Measurements from ENCODE around the gene HOXD11.

HOXD11 gene

DNA sequence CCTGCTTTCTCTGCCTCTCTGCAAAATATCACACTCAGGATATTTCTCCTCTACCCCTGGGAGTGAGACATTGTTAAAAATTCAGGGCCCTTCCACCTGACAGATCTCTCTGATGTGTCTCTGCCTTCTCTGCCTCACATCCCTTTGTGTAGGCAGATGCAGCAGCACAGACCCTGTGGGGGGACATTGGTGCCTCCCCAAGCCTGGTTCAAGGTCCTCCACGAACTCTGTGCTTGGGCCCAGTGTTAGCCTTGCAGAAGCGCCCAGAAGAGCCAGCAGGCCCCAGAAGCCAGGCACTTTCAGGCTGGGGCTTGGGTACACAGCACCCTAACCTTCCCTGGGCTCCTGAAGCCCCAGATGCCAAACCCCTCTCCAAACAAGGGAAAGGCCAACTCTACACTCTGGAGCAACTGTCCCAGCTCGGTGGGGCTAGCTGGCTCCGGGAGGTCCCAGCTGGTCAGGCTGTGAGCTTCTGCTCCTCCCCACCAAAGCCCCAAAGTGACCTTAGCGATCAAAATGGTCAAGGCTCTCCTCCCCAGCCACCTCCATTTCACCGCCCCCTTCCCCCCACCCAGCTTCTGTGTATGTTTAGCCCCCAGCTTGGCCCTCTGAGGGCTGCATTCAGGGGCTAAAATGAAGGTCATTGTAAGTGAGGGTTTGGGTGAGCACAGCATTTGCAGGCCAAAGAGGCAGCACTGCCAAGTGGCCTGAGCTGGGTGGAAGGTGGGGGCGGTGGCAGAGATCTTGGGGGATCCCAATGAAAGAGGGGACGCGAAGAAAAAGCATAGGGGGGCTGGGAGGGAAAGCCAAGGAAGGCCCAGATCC is 18.1 kb downstream of the HOXD11 start:
- TF ChIP-seq, protein P1, sequence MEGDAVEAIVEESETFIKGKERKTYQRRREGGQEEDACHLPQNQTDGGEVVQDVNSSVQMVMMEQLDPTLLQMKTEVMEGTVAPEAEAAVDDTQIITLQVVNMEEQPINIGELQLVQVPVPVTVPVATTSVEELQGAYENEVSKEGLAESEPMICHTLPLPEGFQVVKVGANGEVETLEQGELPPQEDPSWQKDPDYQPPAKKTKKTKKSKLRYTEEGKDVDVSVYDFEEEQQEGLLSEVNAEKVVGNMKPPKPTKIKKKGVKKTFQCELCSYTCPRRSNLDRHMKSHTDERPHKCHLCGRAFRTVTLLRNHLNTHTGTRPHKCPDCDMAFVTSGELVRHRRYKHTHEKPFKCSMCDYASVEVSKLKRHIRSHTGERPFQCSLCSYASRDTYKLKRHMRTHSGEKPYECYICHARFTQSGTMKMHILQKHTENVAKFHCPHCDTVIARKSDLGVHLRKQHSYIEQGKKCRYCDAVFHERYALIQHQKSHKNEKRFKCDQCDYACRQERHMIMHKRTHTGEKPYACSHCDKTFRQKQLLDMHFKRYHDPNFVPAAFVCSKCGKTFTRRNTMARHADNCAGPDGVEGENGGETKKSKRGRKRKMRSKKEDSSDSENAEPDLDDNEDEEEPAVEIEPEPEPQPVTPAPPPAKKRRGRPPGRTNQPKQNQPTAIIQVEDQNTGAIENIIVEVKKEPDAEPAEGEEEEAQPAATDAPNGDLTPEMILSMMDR (IDR thresholded peaks at IDR 0.05; ENCODE audit: low read depth, low read length), result no peak

DNA sequence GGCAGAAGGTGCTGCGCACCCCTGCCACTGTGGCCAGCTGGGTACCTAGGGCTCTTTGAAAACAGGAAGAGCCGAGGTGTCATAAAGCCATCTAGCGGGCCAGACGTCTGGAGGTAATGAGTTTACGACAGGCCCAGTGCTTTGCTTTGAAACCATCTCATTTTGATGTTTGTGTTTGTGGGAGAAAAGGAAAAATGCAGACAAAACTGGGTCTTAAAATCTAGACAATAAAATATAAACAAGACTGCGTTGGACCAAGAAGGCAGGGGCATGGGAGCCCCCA is 18.6 kb downstream of the HOXD11 start:
- Histone ChIP-seq H3K4me1 (no peaks in the 10 kb centered on the region), H3K4me3 (ENCODE audit: low read depth, low read length) (no peak overlapping the region), H3K27me3 (no peaks in the 10 kb centered on the region), H3K9me3 (no peaks in the 10 kb centered on the region), H3K36me3 (no peaks in the 10 kb centered on the region)
- DNase-seq, result no peak
- TF ChIP-seq, protein P1 (IDR thresholded peaks at IDR 0.05; ENCODE audit: low read depth, low read length), result no peak

More for the DNA sequence above, 18.1 kb downstream of the HOXD11 start:
- no peaks in the 10 kb centered on the region for H3K27me3 ChIP-seq
- no peaks in the 10 kb centered on the region for H3K36me3 ChIP-seq
- no peaks in the 10 kb centered on the region for H3K4me1 ChIP-seq
- H3K9me3 ChIP-seq, result no peaks in the 10 kb centered on the region
- DNase-seq, result no peak
- H3K4me3 ChIP-seq (ENCODE audit: low read depth, low read length), result no peak overlapping the region

DNA sequence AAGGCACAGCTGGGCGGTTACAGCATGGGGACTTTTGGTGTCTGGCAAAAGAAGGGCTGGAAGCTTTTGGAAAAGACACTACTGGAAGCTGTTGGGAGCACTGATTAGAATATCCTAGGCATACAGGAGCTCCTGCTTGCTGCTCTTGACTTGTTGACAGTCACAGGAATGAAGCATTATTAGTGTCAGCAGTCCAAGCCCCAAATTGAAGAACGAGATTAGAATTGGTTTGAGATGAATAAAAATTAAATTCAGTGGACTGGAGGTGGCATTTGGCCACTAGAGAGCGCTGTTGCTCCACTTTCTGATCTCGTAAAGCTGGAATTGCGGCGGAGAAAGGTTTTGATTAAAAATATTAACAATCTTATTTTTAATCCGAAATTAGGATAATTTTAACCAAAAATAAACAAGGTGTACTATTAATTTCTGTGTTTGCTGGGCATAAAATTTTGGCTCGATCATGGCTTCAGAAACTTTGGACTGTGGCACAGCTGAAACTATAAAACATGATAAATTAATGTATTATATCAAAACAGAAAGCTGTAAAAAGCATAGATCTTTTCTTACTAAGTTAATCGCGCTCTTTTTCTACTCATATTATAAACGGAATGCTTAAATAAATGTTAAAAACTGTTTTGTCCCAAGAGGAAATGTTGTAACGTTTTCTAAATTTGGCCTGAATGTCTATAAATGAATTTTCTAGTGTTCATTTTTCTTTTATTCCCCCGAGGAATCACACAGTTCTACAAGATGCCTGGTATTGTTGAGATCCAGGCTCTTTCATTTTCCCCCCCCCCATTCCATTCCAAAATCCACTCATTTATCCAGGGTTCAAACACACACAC is 20.1 kb downstream of the HOXD11 start:
- peak; percentile 64 for DNase-seq
- Histone ChIP-seq H3K4me3 (ENCODE audit: low read depth, low read length) (peak overlapping the region; percentile 35), H3K36me3 (no peaks in the 10 kb centered on the region), H3K9me3 (no peaks in the 10 kb centered on the region), H3K27me3 (no peaks in the 10 kb centered on the region), H3K4me1 (no peaks in the 10 kb centered on the region)
- TF ChIP-seq, protein P1 (IDR thresholded peaks at IDR 0.05; ENCODE audit: low read depth, low read length), result peak; percentile 70

DNA sequence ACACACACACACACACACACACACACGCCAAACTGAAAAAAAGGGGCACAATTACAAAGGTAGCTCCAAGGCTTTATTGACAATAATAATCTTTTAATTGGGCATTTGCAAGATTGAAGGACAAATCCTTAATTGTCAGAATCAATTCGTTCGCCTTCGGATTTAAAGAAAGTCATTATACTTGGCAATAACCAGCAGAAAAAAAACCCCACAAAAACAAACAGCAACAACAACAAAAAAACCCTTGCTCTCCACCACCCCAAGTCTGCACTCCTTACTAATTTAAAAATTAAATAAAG is 20.6 kb downstream of the HOXD11 start:
- Histone ChIP-seq H3K9me3 (no peaks in the 10 kb centered on the region), H3K4me1 (no peaks in the 10 kb centered on the region), H3K4me3 (ENCODE audit: low read depth, low read length) (no peak overlapping the region), H3K27me3 (no peaks in the 10 kb centered on the region), H3K36me3 (no peaks in the 10 kb centered on the region)
- TF ChIP-seq, protein P1 (IDR thresholded peaks at IDR 0.05; ENCODE audit: low read depth, low read length), result no peak
- DNase-seq, result no peak

DNA sequence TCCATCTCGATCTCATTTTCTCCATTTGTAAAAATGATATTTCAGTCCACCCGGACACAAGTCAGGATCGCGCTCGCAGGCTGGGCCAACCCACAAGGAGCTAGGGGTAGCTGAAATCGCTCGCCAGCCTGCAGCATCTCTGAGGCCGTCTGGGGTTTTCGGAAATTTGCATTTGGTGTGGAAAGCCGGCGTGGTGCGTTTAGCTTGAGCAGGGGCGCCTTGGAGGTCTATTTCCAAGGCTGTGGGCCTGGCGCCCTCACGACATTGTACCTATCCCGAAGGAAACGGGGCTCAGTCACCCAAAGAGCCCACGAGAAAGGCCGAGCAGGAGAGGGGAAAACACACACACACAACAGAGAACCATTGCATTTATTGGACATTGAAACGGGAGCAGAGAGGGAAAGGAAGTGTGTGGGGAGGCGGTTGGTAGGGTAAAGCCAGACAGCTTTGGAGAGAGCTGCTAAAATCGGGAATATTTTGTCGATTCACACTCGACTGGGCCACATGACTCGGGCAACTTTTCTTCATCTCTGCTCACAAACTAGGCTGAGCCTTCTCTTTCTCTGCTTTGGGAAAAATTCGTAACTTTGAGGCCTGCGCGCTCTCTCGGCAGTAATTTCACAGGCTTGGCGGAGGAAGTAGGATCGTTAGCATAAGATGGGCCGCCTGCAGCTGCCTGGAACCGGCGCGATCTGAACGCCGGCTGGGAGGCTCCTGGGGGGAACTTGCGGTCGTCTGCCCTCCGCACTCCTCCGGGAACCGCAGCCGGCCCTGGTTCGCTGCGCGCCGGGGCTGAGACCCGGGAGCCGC is 21.3 kb downstream of the HOXD11 start:
- Histone ChIP-seq H3K4me1 (no peaks in the 10 kb centered on the region), H3K9me3 (no peaks in the 10 kb centered on the region), H3K36me3 (no peaks in the 10 kb centered on the region), H3K4me3 (ENCODE audit: low read depth, low read length) (no peak overlapping the region), H3K27me3 (no peaks in the 10 kb centered on the region)
- TF ChIP-seq, protein P1 (IDR thresholded peaks at IDR 0.05; ENCODE audit: low read depth, low read length), result no peak
- no peak for DNase-seq

Data from BE2C (cell line).